IPS DF 4.7 (cell line): ENCODE data around the gene PARS2.

Experiments
- DNase-seq: peaks from one replicate; pipeline ENCODE4 v3.0.0-alpha.2; 2013; ENCODE audit warnings: low spot score; ENCODE audit errors: extremely low read depth

The PARS2 gene

DNA sequence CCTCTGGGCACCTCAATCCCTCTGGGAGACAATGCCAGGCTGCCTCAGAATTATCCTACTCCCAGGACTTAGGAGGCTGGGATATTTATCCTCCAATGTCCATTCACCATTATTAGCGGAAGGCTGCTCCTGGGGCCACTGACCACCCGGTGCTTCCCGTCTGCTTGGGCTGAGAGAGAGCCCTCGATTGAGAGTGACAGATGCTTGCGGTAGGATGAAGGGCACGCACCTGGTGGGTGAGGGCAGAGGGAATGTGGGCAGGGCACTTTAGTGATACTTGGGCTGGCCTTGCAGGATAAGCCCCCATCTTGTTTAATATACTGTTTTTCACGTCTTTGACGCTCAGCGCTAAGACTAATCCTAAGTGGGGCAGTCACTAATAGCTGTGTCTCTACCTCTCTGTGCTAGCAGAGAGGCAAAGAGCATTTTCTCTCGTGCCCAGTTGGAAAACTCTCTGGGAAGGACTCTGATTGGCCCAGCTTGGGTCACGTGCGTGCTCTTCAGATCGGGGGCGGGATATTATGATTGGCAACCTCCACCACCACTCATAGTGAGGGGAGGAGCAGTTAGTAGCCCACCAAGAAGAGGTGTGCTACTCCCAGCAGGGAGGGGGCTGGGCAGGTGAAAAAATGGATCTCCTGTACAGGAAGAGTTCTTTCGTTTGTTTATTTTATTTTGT is 10.6 kb upstream of the PARS2 start:
- no peak for DNase-seq

DNA sequence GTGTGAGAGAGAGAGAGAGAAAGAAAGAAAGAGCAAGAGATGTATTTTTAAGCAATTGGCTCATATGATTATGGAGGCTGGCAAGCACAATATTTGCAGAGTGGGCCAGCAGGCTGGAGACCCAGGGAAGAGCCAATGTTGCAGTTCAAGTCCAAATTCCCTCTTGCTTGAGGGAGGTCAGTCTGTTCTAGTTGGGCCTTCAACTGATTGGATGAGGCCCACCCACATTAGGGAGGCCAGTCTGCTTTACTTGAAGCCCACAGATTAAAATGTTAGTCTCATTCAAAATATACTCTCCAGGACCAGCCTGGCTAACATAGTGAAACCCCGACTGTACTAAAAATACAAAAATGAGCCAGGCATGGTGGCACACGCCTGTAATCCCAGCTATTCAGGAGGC is 8.6 kb upstream of the PARS2 start:
- no peak for DNase-seq

GRCh38 chr1:54768093-54768492 is 3.8 kb upstream of the PARS2 start:
- no peak for DNase-seq

DNA sequence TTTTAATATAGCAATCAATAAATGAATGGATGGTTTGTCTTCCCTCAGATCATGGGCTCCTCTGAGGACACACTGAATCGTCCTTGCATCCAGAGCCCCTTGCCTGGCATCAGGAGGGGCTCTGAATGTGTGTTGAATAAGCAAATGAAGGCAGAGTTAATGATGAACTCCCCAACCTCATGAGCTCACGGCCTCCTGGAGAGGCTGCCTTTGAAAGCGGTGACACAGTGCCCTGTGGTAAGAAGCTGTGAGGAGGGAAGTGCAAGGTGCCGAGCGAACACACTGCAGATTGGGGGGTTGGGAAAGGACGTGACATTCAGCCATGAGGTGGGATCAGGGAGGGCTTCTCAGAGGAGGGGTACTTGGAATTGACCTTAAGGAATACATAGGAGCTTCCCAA is 3.2 kb upstream of the PARS2 start:
- DNase-seq: no peak

GRCh38 chr1:54766726-54767125 is 2.4 kb upstream of the PARS2 start:
- DNase-seq: no peak

DNA sequence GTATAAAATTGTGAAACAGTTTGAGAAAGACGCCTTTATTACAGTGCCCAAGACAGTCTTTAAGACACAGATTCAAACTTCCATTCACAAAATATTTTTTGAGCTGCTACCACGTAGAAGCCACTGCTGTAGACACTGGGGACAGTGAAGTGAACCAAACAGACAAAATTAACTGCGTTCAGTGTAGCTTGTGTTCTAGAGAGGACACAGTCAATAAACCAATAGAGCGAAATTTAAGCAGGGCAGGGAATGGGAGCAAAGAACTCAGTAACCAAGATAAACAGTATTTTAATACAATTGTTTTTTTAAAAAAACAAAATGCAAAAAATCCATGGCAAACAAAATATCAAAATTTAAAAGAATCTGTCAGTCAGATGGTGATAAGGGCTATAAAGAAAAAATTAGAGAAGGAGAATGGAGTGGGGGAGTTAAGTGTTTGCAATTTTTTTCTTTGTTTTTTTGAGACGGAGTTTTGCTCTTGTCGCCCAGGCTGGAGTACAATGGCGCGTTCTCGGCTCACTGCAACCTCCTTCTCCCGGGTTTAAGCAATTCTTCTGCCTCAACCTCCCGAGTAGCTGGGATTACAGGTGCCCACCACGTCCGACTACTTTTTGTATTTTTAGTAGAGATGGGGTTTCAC is 719 bp upstream of the PARS2 start:
- no peak for DNase-seq

GRCh38 chr1:54763816-54764132 is 549 bp downstream of the PARS2 start:
- no peak for DNase-seq

- no peak for DNase-seq
These were observed 5.5 kb downstream of the PARS2 start for GRCh38 chr1:54758678-54759348.

DNA sequence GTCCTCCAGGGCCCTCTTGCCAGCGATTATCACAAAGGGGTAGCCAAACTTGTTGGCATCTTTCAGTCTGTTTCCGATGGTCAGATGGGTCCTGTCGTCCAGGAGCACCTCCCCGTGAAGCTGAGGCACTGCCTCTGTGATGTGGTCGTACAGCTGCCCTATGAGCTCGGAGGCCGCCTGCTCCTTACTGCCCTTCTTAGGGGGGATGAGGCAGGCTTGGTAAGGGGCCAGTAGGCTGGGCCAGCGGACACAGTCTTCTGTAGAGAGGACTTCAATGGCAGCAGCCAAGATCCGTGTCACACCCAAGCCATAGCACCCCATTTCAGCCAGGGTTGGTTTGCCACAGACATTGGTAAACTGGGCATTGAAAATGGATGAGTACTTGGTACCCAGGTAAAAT is 6.5 kb downstream of the PARS2 start:
- DNase-seq: no peak

- no peak for DNase-seq
These were observed 9.6 kb downstream of the PARS2 start for GRCh38 chr1:54754486-54755285.

DNA sequence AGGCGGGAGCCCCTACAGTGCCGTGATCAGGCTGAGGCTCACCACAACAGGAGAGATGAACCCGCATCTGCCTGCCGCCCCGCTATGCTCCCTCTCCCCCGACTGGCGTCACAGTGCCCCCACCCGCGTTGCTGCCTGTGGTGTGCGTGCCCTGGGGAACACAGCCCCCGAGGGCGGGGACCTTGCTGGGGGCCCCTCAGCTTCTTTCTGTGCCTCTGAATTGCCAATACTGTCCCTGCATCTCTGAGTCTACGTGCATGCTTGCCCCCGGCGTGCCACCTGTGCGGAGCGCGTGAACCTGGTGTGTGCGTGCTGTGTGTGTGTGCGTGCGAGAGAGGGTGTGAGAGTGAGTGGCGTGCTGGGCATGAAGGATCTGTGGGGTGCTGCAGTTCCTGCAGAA is 10.3 kb downstream of the PARS2 start:
- no peak for DNase-seq

DNA sequence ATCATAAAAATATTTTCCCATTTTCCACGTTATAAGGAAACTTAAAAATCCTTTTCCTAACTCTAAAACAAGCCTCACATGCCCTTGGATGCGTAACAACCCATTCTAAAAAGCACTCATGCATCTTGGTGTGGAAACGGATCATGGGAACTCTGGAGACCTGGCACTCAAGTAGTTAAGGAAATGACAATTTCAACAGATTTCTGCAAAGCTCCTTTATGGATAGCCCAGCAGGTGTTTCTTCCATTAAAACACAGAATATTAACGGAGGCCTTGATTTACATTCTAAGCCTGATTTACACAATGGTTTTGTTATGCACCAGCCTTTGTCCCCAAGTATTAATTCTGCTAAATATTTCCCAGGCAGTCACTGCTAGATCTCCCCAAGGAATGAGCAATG is 12.9 kb downstream of the PARS2 start:
- DNase-seq: no peak

- no peak for DNase-seq
These were observed 13.7 kb downstream of the PARS2 start for GRCh38 chr1:54750596-54750995.

DNA sequence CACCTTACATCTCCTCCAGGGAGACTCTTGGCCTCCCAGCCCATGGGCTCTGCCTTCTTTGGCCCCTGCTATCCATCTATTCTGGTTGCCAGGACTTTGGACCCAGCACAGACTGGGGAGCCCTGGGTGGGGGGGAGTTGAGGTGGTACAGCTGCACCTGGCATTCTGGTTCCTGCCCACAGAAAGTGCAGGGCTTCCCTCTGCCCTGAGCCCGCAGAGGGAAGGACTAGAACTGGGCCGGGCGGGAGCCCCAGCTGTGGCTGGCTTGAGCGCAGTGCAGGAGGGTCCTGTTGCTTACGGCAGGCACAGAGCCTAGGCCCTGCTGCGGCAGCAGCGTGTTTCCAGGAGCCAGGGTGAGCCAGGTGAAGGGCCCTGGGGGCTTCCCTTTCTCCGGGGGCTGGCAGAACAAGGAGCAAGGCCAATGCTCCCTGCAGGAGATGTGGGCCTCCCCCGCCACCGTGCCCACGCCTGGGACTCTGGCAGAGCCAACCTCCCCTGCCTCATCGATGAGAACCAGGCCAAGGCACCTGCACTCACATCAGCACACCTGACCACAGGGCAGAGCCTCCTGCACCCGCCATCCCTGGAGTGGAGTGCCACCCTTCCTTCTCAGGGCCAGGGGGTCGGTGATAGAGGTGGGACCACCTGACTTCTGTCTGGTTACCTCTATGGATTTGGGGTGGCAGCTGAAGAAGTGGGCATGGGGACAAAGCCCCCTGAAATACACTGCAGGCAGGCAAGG is 16.1 kb downstream of the PARS2 start:
- no peak for DNase-seq

GRCh38 chr1:54745864-54746263 is 18.5 kb downstream of the PARS2 start:
- DNase-seq: no peak

GRCh38 chr1:54745274-54745673 is 19.0 kb downstream of the PARS2 start:
- DNase-seq: no peak

DNA sequence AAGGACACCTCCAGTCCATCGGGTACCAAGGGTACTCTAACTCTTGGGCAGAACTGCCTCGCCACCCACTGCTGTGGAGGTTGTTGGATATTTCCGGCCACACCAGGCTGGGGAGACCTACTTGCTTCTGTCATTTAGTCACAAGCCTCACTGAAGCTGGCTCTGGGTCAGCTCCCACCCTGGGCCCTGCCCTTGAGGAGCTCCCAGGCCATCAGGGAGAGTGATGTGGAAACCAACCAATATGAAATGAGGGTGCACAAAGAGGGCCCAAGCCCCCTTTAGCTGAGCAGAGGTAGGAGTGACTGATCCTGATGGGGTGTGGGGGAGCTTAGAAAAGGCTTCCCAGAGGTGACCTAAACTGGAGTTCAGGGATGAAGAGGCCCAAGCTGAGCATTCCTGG is 19.6 kb downstream of the PARS2 start:
- no peak for DNase-seq

DNA sequence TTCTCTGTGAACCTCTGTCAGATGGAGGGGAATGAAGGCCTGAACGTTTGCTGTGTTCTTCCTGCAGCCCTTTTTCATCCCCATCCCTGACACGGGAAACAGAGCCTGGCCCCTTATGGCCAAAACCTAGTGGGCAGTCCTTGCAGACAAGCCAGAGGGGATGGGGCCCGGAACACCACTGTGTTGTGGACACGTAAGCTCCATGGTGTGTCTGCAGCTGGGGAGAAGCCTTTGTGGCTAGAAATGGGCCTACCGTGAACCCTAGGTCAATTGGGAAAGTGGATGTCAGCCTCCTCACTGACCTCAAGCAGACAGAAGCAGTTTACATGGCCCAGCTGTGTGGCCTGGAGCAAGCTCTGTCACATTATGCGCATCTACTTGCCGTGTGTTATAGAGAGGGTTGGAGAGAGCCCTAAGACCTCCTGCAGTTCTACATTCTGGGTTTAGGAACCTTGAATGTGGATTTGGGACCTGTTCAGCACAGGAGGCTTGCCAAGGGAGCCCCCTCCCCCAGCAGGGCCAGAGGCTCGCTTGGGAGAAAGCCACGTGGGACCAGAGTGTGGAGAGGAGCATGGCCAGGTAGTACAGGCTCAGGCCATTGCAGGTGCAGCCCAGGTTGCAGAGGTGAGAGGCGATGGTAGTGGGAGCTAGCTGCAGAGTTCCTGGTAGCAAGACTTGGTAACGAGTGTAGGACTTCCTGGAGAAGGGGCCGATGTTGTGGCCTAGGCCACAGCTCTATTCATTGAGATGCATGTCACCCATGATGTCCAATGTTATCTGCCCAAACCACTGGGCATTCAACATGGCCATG is 20.7 kb downstream of the PARS2 start:
- no peak for DNase-seq

- DNase-seq: no peak
These were observed 22.0 kb downstream of the PARS2 start for GRCh38 chr1:54742282-54742681.

GRCh38 chr1:54741531-54741930 is 22.8 kb downstream of the PARS2 start:
- no peak for DNase-seq

DNA sequence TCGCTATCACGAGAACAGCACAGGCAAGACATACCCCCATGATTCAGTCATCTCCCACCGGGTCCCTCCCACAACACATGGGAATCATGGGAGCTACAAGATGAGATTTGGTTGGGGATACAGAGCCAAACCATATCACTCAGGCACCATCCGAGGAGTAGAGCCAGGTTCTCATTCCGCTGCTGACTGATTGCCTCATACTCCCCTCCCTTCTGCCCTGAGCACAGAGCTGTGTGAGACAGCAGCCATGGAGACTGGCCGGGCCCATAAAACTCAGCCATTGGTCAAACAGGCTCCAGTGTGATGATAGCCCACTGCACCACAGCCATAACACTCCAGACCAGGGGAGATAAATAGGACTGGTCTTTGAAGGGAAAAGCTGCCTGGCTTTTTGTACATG is 26.1 kb downstream of the PARS2 start:
- no peak for DNase-seq
